ENCODE data around the gene CTIF. TPM values are rescaled to one million over a fixed set of nuclear protein-coding genes. Genes with fewer than 3 reads are reported as not detected.

CTIF gene
- total RNA-seq, 1 donor from 2014 or later = 15.0 TPM

- no peak overlapping the region for H3K4me3 ChIP-seq (ENCODE audit: low read depth, low read length)
- peaks cover 8% of the 10 kb centered on the region for H3K36me3 ChIP-seq (ENCODE audit: control insufficient read depth, insufficient read depth, low read length)
- no peaks in the 10 kb centered on the region for H3K27me3 ChIP-seq (ENCODE audit: control insufficient read depth, insufficient read depth, low read length)
- TF ChIP-seq, protein P1, sequence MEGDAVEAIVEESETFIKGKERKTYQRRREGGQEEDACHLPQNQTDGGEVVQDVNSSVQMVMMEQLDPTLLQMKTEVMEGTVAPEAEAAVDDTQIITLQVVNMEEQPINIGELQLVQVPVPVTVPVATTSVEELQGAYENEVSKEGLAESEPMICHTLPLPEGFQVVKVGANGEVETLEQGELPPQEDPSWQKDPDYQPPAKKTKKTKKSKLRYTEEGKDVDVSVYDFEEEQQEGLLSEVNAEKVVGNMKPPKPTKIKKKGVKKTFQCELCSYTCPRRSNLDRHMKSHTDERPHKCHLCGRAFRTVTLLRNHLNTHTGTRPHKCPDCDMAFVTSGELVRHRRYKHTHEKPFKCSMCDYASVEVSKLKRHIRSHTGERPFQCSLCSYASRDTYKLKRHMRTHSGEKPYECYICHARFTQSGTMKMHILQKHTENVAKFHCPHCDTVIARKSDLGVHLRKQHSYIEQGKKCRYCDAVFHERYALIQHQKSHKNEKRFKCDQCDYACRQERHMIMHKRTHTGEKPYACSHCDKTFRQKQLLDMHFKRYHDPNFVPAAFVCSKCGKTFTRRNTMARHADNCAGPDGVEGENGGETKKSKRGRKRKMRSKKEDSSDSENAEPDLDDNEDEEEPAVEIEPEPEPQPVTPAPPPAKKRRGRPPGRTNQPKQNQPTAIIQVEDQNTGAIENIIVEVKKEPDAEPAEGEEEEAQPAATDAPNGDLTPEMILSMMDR (IDR thresholded peaks at IDR 0.05; ENCODE audit: insufficient read depth, low read length, severe bottlenecking) = no peak
- FAIRE-seq (no peak), DNase-seq (ENCODE audit: low read depth) (no peak)
Observed at GRCh38 chr18:48580066-48580465, 41.2 kb downstream of the CTIF start.

DNA sequence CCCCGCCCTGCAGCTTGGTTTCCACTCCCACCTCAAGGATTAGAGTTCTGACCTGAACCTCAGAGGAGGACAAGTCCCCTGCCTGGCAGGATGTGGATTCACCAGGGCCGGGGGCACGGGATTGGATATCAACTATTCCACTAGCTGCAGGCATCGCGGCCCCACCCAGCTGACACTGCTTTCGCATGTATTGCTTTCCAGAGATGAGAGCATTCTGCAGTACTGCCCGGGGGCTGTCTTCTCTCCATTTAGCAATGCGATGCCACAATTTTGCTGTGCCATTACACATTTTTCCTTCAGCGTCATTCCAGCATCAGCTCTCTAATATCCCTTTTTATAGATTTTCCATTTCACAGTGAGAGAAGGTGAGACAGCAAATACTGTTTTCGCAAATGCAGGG lies 42.0 kb downstream of the CTIF start:
- TF ChIP-seq, protein P1 (IDR thresholded peaks at IDR 0.05; ENCODE audit: insufficient read depth, low read length, severe bottlenecking) = no peak
- Histone ChIP-seq H3K27me3 (ENCODE audit: control insufficient read depth, insufficient read depth, low read length) (no peaks in the 10 kb centered on the region), H3K36me3 (ENCODE audit: control insufficient read depth, insufficient read depth, low read length) (peaks cover 3% of the 10 kb centered on the region), H3K4me3 (ENCODE audit: low read depth, low read length) (no peak overlapping the region)
- DNase-seq (ENCODE audit: low read depth) = no peak
- no peak for FAIRE-seq

- Histone ChIP-seq H3K27me3 (ENCODE audit: control insufficient read depth, insufficient read depth, low read length) (no peaks in the 10 kb centered on the region), H3K36me3 (ENCODE audit: control insufficient read depth, insufficient read depth, low read length) (peaks cover 1% of the 10 kb centered on the region), H3K4me3 (ENCODE audit: low read depth, low read length) (no peak overlapping the region)
- FAIRE-seq (no peak), DNase-seq (ENCODE audit: low read depth) (no peak)
- TF ChIP-seq, protein P1 (IDR thresholded peaks at IDR 0.05; ENCODE audit: insufficient read depth, low read length, severe bottlenecking) = no peak
Observed at GRCh38 chr18:48581206-48581605, 42.4 kb downstream of the CTIF start.

GRCh38 chr18:48581941-48582340 lies 43.1 kb downstream of the CTIF start:
- H3K4me3 ChIP-seq (ENCODE audit: low read depth, low read length) = no peak overlapping the region
- DNase-seq (ENCODE audit: low read depth) (no peak), FAIRE-seq (no peak)
- no peaks in the 10 kb centered on the region for H3K27me3 ChIP-seq (ENCODE audit: control insufficient read depth, insufficient read depth, low read length)
- TF ChIP-seq, protein P1 (IDR thresholded peaks at IDR 0.05; ENCODE audit: insufficient read depth, low read length, severe bottlenecking) = no peak
- H3K36me3 ChIP-seq (ENCODE audit: control insufficient read depth, insufficient read depth, low read length) = peaks cover 1% of the 10 kb centered on the region

GRCh38 chr18:48582946-48583345 lies 44.1 kb downstream of the CTIF start:
- DNase-seq (ENCODE audit: low read depth) = no peak
- no peaks in the 10 kb centered on the region for H3K27me3 ChIP-seq (ENCODE audit: control insufficient read depth, insufficient read depth, low read length)
- no peak for FAIRE-seq
- peaks cover 1% of the 10 kb centered on the region for H3K36me3 ChIP-seq (ENCODE audit: control insufficient read depth, insufficient read depth, low read length)
- no peak overlapping the region for H3K4me3 ChIP-seq (ENCODE audit: low read depth, low read length)
- TF ChIP-seq, protein P1 (IDR thresholded peaks at IDR 0.05; ENCODE audit: insufficient read depth, low read length, severe bottlenecking) = no peak

GRCh38 chr18:48583573-48583972 lies 44.7 kb downstream of the CTIF start:
- DNase-seq (ENCODE audit: low read depth) = no peak
- FAIRE-seq = no peak
- H3K27me3 ChIP-seq (ENCODE audit: control insufficient read depth, insufficient read depth, low read length) = no peaks in the 10 kb centered on the region
- peaks cover 1% of the 10 kb centered on the region for H3K36me3 ChIP-seq (ENCODE audit: control insufficient read depth, insufficient read depth, low read length)
- H3K4me3 ChIP-seq (ENCODE audit: low read depth, low read length) = no peak overlapping the region
- TF ChIP-seq, protein P1 (IDR thresholded peaks at IDR 0.05; ENCODE audit: insufficient read depth, low read length, severe bottlenecking) = no peak
